Measurements from ENCODE around the gene CTNNBL1.
"Not testable (repeated sequence)": the region's sequence is repeated elsewhere in the genome, so short reads cannot be mapped to it uniquely, and the experiment has no call there.

The CTNNBL1 gene

DNA sequence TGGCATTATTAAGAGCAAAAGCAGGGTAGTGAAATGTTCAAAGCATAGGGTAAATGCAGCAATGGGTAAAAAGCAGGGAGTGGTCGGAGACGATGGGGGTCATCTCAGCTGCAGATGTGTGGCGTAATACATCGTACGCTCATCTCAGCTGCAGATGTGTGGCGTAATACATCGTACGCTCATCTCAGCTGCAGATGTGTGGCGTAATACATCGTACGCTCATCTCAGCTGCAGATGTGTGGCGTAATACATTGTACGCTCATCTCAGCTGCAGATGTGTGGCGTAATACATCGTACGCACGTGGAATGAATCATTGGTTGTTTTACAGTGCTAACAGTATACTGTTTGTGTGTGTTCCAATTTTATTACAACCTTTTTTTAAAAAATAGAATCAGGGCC lies 7.8 kb downstream of the CTNNBL1 start:
- not testable (repeated sequence) for H3K27ac ChIP-seq (replicated peaks); H3K4me3 ChIP-seq (replicated peaks; ENCODE audit: insufficient read depth, low read length); H3K27me3 ChIP-seq (ENCODE audit: insufficient read depth, poor library complexity, severe bottlenecking)
- peak; percentile 92 for TF ChIP-seq POLR2AphosphoS5 (IDR thresholded peaks at IDR 0.05; ENCODE audit: low read depth)
- DNase-seq (ENCODE audit: low read depth in 1 of 2, low spot score in 1 of 2), result peak; percentile 66 to 81

DNA sequence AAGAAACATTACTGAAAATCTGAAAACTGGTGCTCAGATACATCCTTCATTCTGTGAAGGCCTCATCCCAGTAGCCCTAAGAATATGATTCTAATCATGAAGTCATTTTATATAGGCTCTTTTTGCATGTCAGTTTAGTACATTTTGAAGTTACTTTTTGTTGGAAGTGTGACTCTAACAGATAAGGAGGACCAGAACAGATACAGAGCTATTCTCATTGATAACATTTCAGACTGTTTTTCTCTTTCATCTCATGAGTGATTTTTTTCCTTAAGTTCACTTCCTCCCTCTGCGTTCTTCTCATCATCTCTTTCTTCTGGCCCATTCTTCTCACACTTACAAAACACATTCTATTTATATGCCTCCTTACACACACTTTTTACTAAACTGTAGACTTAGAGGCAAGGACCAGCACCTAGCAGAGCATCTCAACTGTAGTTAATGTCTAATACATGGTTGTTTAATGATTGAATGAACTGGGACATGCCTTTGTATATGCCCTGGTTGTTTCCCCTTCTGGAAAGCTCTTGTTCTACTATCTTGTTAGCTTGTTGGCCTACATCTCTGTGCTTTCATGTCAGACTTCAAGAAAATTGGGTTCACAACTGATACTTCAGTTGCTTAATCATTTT lies 8.7 kb downstream of the CTNNBL1 start:
- no peak overlapping the region for H3K27ac ChIP-seq (replicated peaks)

DNA sequence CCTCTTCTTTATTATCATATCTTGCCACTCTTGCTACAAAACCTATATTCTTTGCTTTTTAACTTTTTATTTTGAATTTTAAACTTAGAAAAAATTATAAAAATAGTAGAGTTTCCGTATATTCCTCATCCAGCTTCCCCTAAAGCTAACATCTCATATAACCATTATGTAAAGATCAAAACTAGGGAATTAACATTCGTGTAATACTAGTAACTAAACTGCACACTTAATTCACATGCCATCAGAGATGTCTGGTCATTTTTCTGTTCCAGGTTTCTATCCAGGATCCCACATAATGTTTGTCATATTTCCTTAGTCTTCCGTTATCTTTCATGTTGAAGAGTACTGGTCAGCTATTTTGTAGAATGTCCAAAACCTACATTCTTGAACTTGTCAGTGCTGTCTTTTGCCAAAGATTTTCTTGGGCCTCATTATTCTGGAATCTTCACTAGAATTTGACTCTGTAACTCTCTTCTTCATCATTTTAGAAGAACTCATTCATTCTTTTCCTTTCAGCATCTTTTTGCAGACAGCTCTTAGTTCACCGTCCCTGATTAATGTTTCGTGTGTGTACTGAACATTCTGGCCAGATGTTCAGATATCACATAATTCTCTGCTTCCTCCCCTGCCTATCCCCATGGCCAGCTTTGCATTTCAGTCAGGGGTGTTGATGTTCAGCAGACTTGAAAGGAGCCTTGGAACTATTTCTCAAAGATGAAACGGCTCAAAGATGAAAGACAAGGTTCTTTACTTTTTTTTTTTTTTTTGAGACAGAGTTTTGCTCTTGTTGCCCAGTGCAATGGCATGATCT lies 9.4 kb downstream of the CTNNBL1 start:
- no peaks in the 10 kb centered on the region for H3K27me3 ChIP-seq (ENCODE audit: insufficient read depth, poor library complexity, severe bottlenecking)
- TF ChIP-seq, protein P1, sequence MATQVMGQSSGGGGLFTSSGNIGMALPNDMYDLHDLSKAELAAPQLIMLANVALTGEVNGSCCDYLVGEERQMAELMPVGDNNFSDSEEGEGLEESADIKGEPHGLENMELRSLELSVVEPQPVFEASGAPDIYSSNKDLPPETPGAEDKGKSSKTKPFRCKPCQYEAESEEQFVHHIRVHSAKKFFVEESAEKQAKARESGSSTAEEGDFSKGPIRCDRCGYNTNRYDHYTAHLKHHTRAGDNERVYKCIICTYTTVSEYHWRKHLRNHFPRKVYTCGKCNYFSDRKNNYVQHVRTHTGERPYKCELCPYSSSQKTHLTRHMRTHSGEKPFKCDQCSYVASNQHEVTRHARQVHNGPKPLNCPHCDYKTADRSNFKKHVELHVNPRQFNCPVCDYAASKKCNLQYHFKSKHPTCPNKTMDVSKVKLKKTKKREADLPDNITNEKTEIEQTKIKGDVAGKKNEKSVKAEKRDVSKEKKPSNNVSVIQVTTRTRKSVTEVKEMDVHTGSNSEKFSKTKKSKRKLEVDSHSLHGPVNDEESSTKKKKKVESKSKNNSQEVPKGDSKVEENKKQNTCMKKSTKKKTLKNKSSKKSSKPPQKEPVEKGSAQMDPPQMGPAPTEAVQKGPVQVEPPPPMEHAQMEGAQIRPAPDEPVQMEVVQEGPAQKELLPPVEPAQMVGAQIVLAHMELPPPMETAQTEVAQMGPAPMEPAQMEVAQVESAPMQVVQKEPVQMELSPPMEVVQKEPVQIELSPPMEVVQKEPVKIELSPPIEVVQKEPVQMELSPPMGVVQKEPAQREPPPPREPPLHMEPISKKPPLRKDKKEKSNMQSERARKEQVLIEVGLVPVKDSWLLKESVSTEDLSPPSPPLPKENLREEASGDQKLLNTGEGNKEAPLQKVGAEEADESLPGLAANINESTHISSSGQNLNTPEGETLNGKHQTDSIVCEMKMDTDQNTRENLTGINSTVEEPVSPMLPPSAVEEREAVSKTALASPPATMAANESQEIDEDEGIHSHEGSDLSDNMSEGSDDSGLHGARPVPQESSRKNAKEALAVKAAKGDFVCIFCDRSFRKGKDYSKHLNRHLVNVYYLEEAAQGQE (IDR thresholded peaks at IDR 0.05; ENCODE audit: insufficient replicate concordance, low read depth), result no peak
- TF ChIP-seq, protein P2, sequence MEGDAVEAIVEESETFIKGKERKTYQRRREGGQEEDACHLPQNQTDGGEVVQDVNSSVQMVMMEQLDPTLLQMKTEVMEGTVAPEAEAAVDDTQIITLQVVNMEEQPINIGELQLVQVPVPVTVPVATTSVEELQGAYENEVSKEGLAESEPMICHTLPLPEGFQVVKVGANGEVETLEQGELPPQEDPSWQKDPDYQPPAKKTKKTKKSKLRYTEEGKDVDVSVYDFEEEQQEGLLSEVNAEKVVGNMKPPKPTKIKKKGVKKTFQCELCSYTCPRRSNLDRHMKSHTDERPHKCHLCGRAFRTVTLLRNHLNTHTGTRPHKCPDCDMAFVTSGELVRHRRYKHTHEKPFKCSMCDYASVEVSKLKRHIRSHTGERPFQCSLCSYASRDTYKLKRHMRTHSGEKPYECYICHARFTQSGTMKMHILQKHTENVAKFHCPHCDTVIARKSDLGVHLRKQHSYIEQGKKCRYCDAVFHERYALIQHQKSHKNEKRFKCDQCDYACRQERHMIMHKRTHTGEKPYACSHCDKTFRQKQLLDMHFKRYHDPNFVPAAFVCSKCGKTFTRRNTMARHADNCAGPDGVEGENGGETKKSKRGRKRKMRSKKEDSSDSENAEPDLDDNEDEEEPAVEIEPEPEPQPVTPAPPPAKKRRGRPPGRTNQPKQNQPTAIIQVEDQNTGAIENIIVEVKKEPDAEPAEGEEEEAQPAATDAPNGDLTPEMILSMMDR (IDR thresholded peaks at IDR 0.05; ENCODE audit: insufficient read depth, low read length), result no peak
- TF ChIP-seq SPI1 (IDR thresholded peaks at IDR 0.05; ENCODE audit: borderline replicate concordance, low read depth), result no peak
- no peak for TF ChIP-seq POLR2AphosphoS5 (IDR thresholded peaks at IDR 0.05; ENCODE audit: low read depth)
- TF ChIP-seq GABPA (IDR thresholded peaks at IDR 0.05; ENCODE audit: low read depth), result no peak
- no peak overlapping the region for H3K4me3 ChIP-seq (replicated peaks; ENCODE audit: insufficient read depth, low read length)
- DNase-seq (ENCODE audit: low read depth in 1 of 2, low spot score in 1 of 2), result no peak
- no peak overlapping the region for H3K27ac ChIP-seq (replicated peaks)

More for the DNA sequence above, 8.7 kb downstream of the CTNNBL1 start:
- no peak for DNase-seq (ENCODE audit: low read depth in 1 of 2, low spot score in 1 of 2)
- no peaks in the 10 kb centered on the region for H3K27me3 ChIP-seq (ENCODE audit: insufficient read depth, poor library complexity, severe bottlenecking)
- H3K4me3 ChIP-seq (replicated peaks; ENCODE audit: insufficient read depth, low read length), result no peak overlapping the region
- TF ChIP-seq SPI1 (IDR thresholded peaks at IDR 0.05; ENCODE audit: borderline replicate concordance, low read depth) (no peak), POLR2AphosphoS5 (IDR thresholded peaks at IDR 0.05; ENCODE audit: low read depth) (no peak), GABPA (IDR thresholded peaks at IDR 0.05; ENCODE audit: low read depth) (no peak)
- TF ChIP-seq, protein P1 (IDR thresholded peaks at IDR 0.05; ENCODE audit: insufficient replicate concordance, low read depth), result no peak
- TF ChIP-seq, protein P2 (IDR thresholded peaks at IDR 0.05; ENCODE audit: insufficient read depth, low read length), result no peak

DNA sequence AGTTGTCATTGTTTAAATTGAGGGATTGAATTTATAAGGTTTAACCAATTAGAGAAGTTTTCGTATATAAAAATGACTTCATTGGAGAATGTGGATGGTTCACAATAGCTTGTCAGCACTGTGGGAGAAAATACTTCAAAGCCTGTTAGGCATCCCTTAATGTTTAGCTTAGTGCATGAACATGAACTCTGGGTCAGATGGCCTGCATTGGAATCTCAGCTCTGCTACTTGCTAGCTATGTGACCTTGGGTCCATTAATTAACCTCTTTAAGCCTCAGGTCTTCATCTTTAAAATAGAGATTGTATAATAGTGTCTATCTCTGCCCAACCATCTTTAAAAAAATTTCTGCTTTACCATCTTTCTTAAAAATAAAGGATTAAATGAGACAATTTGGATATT lies 11.1 kb downstream of the CTNNBL1 start:
- Histone ChIP-seq H3K4me3 (replicated peaks; ENCODE audit: insufficient read depth, low read length) (no peak overlapping the region), H3K27me3 (ENCODE audit: insufficient read depth, poor library complexity, severe bottlenecking) (no peaks in the 10 kb centered on the region), H3K27ac (replicated peaks) (no peak overlapping the region)
- no peak for DNase-seq (ENCODE audit: low read depth in 1 of 2, low spot score in 1 of 2)
- TF ChIP-seq SPI1 (IDR thresholded peaks at IDR 0.05; ENCODE audit: borderline replicate concordance, low read depth) (no peak), GABPA (IDR thresholded peaks at IDR 0.05; ENCODE audit: low read depth) (no peak), POLR2AphosphoS5 (IDR thresholded peaks at IDR 0.05; ENCODE audit: low read depth) (no peak)
- TF ChIP-seq, protein P1 (IDR thresholded peaks at IDR 0.05; ENCODE audit: insufficient replicate concordance, low read depth), result no peak
- TF ChIP-seq, protein P2 (IDR thresholded peaks at IDR 0.05; ENCODE audit: insufficient read depth, low read length), result no peak
